Amygdala (tissue), 56 donors: ENCODE measurements around the gene PTRH2.
"Not testable (repeated sequence)": the region's sequence is repeated elsewhere in the genome, so short reads cannot be mapped to it uniquely, and the experiment has no call there.

Experiments
- DNase-seq, 56 donors: peaks; one replicate each; lab custom pipeline; 2025; lab: John Stamatoyannopoulos, UW

The PTRH2 gene

GRCh38 chr17:59675231-59675630 lies 32.0 kb downstream of the PTRH2 start:
- no peak for DNase-seq

- DNase-seq, result no peak
These were observed 35.8 kb downstream of the PTRH2 start for GRCh38 chr17:59671386-59671785.

- no peak for DNase-seq
These were observed 37.3 kb downstream of the PTRH2 start for GRCh38 chr17:59669944-59670343.

- DNase-seq, result no peak
These were observed 37.8 kb downstream of the PTRH2 start for GRCh38 chr17:59669411-59669810.

GRCh38 chr17:59668816-59669215 lies 38.4 kb downstream of the PTRH2 start:
- DNase-seq, result no peak

- DNase-seq, result no peak
These were observed 41.0 kb downstream of the PTRH2 start for GRCh38 chr17:59666235-59666634.

- DNase-seq, result not testable (repeated sequence)
These were observed 50.6 kb downstream of the PTRH2 start for GRCh38 chr17:59656624-59657023.

GRCh38 chr17:59652119-59652518 lies 55.1 kb downstream of the PTRH2 start:
- DNase-seq, result no peak

GRCh38 chr17:59651346-59651745 lies 55.9 kb downstream of the PTRH2 start:
- no peak for DNase-seq

GRCh38 chr17:59650642-59651041 lies 56.6 kb downstream of the PTRH2 start:
- DNase-seq, result no peak

- no peak for DNase-seq
These were observed 57.3 kb downstream of the PTRH2 start for GRCh38 chr17:59649886-59650285.
